CD8-positive, alpha-beta memory T cell (primary cell): ENCODE data around the gene MALRD1. TPM values are rescaled to one million over a fixed set of nuclear protein-coding genes. Genes with fewer than 3 reads are reported as not detected.

ENCODE experiments used
- CTCF ChIA-PET: fragments of 350-600 bp; sonication (Branson Sonifier 250); formaldehyde crosslinking; loops from one replicate; lab custom pipeline; 2021; ENCODE audit warnings: antibody characterized with exemption; lab: Charles Lee
- POLR2A ChIA-PET: fragments of 350-600 bp; sonication (Branson Sonifier 250); formaldehyde crosslinking; loops from one replicate; lab custom pipeline; 2021; ENCODE audit warnings: antibody characterized with exemption; lab: Charles Lee
- DNase-seq, 5 donors: peaks; one replicate each; pipeline versions ENCODE4 v3.0.0 to v3.0.0-alpha.2; 2020 to 2022; ENCODE audit warnings: mixed read lengths in 1 of 5
- H3K27ac ChIP-seq: one replicate; pipeline ENCODE4 v1.7.0; 2013; ENCODE audit warnings: low read depth, mild to moderate bottlenecking, low read length, moderate library complexity
- H3K27me3 ChIP-seq: 2 replicates; pipeline ENCODE4 v1.7.0; 2013; ENCODE audit warnings: low read length, mild to moderate bottlenecking; ENCODE audit not compliant: insufficient read depth, poor library complexity, severe bottlenecking
- H3K36me3 ChIP-seq: 2 replicates; pipeline ENCODE4 v1.7.0; 2013; ENCODE audit warnings: mild to moderate bottlenecking, low read length, moderate library complexity; ENCODE audit not compliant: insufficient read depth
- H3K4me1 ChIP-seq: 2 replicates; pipeline ENCODE4 v1.7.0; 2013; ENCODE audit warnings: mild to moderate bottlenecking, low read length, moderate library complexity; ENCODE audit not compliant: insufficient read depth
- H3K4me3 ChIP-seq: 2 replicates; pipeline ENCODE4 v1.7.0; 2013; ENCODE audit warnings: mild to moderate bottlenecking, low read length
- H3K9me3 ChIP-seq: 2 replicates; pipeline ENCODE4 v1.7.0; 2013; ENCODE audit warnings: mild to moderate bottlenecking, low read length
- H3K27ac Mint-ChIP-seq, 8 donors: one replicate each; pipeline ENCODE4 v1.8.0; 2020 to 2021; ENCODE audit warnings: mixed read lengths in 8 of 8, mild to moderate bottlenecking in 6 of 8, inconsistent platforms in 3 of 8, moderate library complexity in 3 of 8
- H3K27me3 Mint-ChIP-seq, 2 donors: one replicate each; pipeline ENCODE4 v1.8.0; 2020 to 2021; ENCODE audit warnings: mixed read lengths in 2 of 2, mild to moderate bottlenecking in 1 of 2, moderate library complexity in 1 of 2
- H3K36me3 Mint-ChIP-seq, 3 donors: one replicate each; pipeline ENCODE4 v1.8.0; 2020 to 2021; ENCODE audit warnings: mixed read lengths in 3 of 3, inconsistent platforms in 1 of 3, mild to moderate bottlenecking in 1 of 3
- H3K4me1 Mint-ChIP-seq, 3 donors: one replicate each; pipeline ENCODE4 v1.8.0; 2020 to 2021; ENCODE audit warnings: mixed read lengths in 3 of 3, inconsistent platforms in 1 of 3, mild to moderate bottlenecking in 1 of 3
- H3K4me3 Mint-ChIP-seq, 7 donors: one replicate each; pipeline ENCODE4 v1.8.0; 2020 to 2021; ENCODE audit warnings: mixed read lengths in 7 of 7, mild to moderate bottlenecking in 6 of 7, moderate library complexity in 4 of 7, inconsistent platforms in 2 of 7
- H3K9me3 Mint-ChIP-seq, 5 donors: one replicate each; pipeline ENCODE4 v1.8.0; 2020 to 2022; ENCODE audit warnings: mixed read lengths in 5 of 5, mild to moderate bottlenecking in 3 of 5, moderate library complexity in 2 of 5, inconsistent platforms in 1 of 5
- polyA plus RNA-seq: library from polyadenylated mRNA; unstranded; fragments of 300-500 nt; fragmentation: Illumina TruSeq; gene quantifications from one replicate; pipeline ENCODE4 v1.2.3, GENCODE V29; 2021
- total RNA-seq, 2 experiments: library from RNA; stranded (reverse); gene quantifications; one replicate each; pipeline ENCODE4 v1.2.3, GENCODE V29; 2021

MALRD1 gene
- total and polyA plus RNA-seq, 3 experiments from 2014 or later, result not detected

DNA sequence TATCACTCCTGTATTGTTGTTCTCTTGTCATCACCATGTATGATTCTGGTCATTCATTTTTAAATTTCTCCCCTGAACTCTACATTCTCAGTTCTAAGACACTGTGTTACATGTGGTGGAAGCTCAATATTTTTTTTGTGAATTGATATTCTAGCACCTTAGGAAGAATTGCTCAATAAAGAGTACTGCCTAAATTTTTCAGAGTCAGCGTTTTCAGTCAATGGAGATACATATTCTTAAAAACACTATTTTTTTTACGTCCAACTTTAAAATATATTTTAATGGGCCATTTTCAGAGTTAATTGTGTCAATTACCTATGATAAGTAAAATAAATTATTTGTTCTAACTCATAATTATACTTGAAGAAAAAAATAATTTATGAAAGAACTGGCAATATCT lies 557.2 kb downstream of the MALRD1 start:
- H3K4me1 ChIP-seq, result no peaks in the 10 kb centered on the region
- Mint-ChIP-seq H3K4me1 (no peaks in the 10 kb centered on the region), H3K27me3 (no peaks in the 10 kb centered on the region), H3K36me3 (no peaks in the 10 kb centered on the region), H3K4me3 (no peak overlapping the region), H3K27ac (no peak overlapping the region), H3K9me3 (peaks cover 0 to 7% (median 3%) of the 10 kb centered on the region in 5 donors)
- H3K4me3 ChIP-seq, result no peak overlapping the region
- POLR2A ChIA-PET, result no interaction called here
- CTCF ChIA-PET, result no interaction called here
- no peak overlapping the region for H3K27ac ChIP-seq
- H3K27me3 ChIP-seq, result no peaks in the 10 kb centered on the region
- H3K9me3 ChIP-seq, result no peaks in the 10 kb centered on the region
- DNase-seq, result no peak
- H3K36me3 ChIP-seq, result no peaks in the 10 kb centered on the region

DNA sequence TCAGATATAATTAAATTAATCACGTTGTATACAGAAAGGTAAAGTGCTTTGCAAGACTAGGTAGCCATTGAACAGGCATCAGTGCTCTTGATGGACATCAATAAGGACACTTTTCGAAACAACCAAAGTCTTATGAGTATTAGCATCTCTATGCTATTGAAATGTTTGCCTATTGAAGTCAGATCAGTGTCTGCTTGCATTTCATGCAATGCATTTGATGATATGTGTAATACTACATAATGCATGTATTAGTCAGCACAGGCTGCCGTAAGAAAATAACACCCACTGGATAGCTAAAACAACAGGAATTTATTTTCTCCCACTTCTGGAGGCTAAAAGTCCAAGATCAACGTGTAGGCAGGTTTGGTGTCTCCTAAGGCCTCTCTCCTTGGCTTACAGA lies 558.4 kb downstream of the MALRD1 start:
- H3K36me3 Mint-ChIP-seq, result no peaks in the 10 kb centered on the region
- no peaks in the 10 kb centered on the region for H3K4me1 ChIP-seq

DNA sequence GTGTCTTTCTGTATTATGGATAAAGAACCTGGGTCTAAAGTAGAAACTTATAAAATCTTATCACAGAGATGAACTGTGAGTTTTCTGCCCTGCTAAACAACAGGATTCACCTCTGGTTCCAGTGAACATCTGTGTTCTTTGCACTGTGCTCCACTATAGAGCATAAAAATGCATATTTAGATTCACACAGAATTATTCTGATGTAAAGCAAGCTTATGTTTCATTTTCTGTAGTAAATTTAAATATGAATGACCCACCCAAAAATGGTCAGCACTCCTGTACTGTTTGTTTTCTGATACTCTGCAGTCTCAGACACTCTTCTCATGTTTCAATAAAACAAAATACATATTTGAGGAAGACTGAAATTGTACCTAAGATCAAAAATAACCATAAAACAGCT lies 563.2 kb downstream of the MALRD1 start:
- no peak for DNase-seq
- POLR2A ChIA-PET, result no interaction called here
- Mint-ChIP-seq H3K9me3 (peaks cover 0 to 23% (median 9%) of the 10 kb centered on the region in 5 donors), H3K27ac (no peak overlapping the region), H3K27me3 (no peaks in the 10 kb centered on the region), H3K36me3 (no peaks in the 10 kb centered on the region), H3K4me1 (no peaks in the 10 kb centered on the region), H3K4me3 (no peak overlapping the region)
- no peaks in the 10 kb centered on the region for H3K4me1 ChIP-seq
- CTCF ChIA-PET, result no interaction called here
- no peaks in the 10 kb centered on the region for H3K9me3 ChIP-seq
- no peaks in the 10 kb centered on the region for H3K27me3 ChIP-seq
- no peaks in the 10 kb centered on the region for H3K36me3 ChIP-seq
- no peak overlapping the region for H3K27ac ChIP-seq
- H3K4me3 ChIP-seq, result no peak overlapping the region

More for the DNA sequence above, 558.4 kb downstream of the MALRD1 start:
- ChIA-PET CTCF (no interaction called here), POLR2A (no interaction called here)
- Histone ChIP-seq H3K36me3 (no peaks in the 10 kb centered on the region), H3K4me3 (no peak overlapping the region), H3K27me3 (no peaks in the 10 kb centered on the region), H3K9me3 (no peaks in the 10 kb centered on the region), H3K27ac (no peak overlapping the region)
- Mint-ChIP-seq H3K4me3 (no peak overlapping the region), H3K27me3 (no peaks in the 10 kb centered on the region), H3K4me1 (no peaks in the 10 kb centered on the region), H3K9me3 (peaks cover 0 to 11% (median 3%) of the 10 kb centered on the region in 5 donors), H3K27ac (no peak overlapping the region)
- no peak for DNase-seq

- Mint-ChIP-seq H3K27ac (no peak overlapping the region), H3K36me3 (no peaks in the 10 kb centered on the region), H3K9me3 (peaks cover 4 to 22% (median 5%) of the 10 kb centered on the region in 5 donors), H3K4me1 (no peaks in the 10 kb centered on the region), H3K27me3 (no peaks in the 10 kb centered on the region), H3K4me3 (no peak overlapping the region)
- Histone ChIP-seq H3K9me3 (no peaks in the 10 kb centered on the region), H3K27me3 (no peaks in the 10 kb centered on the region), H3K4me1 (no peaks in the 10 kb centered on the region), H3K36me3 (no peaks in the 10 kb centered on the region), H3K27ac (no peak overlapping the region), H3K4me3 (no peak overlapping the region)
- no peak for DNase-seq
- CTCF ChIA-PET, result no interaction called here
- POLR2A ChIA-PET, result no interaction called here
These were observed 568.4 kb downstream of the MALRD1 start for GRCh38 chr10:19616966-19617365.

DNA sequence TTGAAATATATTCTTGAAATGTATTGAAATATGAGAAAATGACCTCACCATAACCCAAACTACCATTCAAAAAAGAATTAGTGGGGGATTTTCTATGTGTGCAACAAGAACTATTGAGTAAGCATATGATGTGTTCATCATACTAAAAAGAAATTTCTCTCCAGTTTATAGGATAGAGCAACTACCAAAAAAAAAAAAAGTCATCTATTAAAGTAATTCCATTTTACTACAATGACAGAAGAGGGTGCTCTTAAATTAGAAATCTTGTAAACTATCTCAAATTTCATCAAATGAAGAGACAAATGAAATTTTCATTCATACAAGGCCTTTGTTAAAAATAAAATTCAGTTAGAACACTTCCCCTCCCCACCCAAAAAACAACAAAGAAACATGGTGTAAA lies 572.2 kb downstream of the MALRD1 start:
- no peak for DNase-seq
- Histone ChIP-seq H3K9me3 (peaks cover 3% of the 10 kb centered on the region), H3K27ac (no peak overlapping the region), H3K4me1 (no peaks in the 10 kb centered on the region), H3K36me3 (no peaks in the 10 kb centered on the region), H3K4me3 (no peak overlapping the region), H3K27me3 (no peaks in the 10 kb centered on the region)
- Mint-ChIP-seq H3K9me3 (peaks cover 0 to 12% (median 3%) of the 10 kb centered on the region in 5 donors), H3K36me3 (no peaks in the 10 kb centered on the region), H3K4me3 (no peak overlapping the region), H3K27me3 (no peaks in the 10 kb centered on the region), H3K27ac (no peak overlapping the region), H3K4me1 (no peaks in the 10 kb centered on the region)
- CTCF ChIA-PET, result no interaction called here
- POLR2A ChIA-PET, result no interaction called here

DNA sequence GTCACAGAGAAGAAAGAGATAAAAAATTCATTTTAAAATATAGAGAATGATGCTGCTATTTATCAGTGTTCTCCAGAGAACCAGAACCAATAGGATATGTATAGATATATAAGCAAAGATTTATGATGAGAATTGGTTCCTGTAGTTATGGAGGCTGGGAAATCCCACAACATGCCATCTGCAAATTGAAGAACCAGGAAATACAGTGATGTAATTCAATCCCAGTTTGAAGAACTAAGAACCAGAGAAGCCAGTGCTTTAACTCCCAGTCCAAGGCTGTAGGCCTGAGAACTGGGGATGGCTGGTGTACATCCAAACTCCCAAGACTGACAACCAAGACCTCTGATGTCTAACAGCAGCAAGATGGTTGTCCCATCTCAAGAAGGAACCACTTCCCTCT lies 574.7 kb downstream of the MALRD1 start:
- Histone ChIP-seq H3K9me3 (peaks cover 3% of the 10 kb centered on the region), H3K4me1 (no peaks in the 10 kb centered on the region), H3K4me3 (no peak overlapping the region), H3K36me3 (no peaks in the 10 kb centered on the region), H3K27ac (no peak overlapping the region), H3K27me3 (no peaks in the 10 kb centered on the region)
- ChIA-PET CTCF (no interaction called here), POLR2A (no interaction called here)
- no peak overlapping the region for H3K4me3 Mint-ChIP-seq
- no peaks in the 10 kb centered on the region for H3K4me1 Mint-ChIP-seq
- H3K36me3 Mint-ChIP-seq, result no peaks in the 10 kb centered on the region
- no peak overlapping the region for H3K27ac Mint-ChIP-seq
- H3K9me3 Mint-ChIP-seq, result peaks cover 2 to 19% (median 4%) of the 10 kb centered on the region in 5 donors
- H3K27me3 Mint-ChIP-seq, result no peaks in the 10 kb centered on the region
- DNase-seq, result no peak

DNA sequence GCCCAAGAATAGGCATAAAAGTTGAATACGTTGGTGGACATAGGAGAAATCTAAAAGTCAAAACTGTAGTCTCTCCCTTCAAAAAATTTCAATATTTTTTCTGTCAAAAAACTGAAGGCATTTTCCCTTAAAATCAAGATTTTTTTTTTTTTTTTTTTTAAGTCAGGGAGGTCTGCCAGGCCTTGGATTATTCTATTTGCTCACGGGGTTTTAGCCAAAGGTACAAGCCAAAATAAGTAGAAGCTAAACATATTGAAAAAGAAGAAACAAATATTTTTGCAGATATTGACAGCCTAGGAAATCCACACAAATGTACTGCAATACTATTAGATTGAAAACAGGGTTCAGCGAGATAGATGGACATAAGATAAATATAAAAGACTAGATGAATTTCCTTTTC lies 577.6 kb downstream of the MALRD1 start:
- Histone ChIP-seq H3K4me1 (no peaks in the 10 kb centered on the region), H3K27ac (no peak overlapping the region), H3K9me3 (peaks cover 3% of the 10 kb centered on the region), H3K27me3 (no peaks in the 10 kb centered on the region), H3K4me3 (no peak overlapping the region), H3K36me3 (no peaks in the 10 kb centered on the region)
- Mint-ChIP-seq H3K36me3 (no peaks in the 10 kb centered on the region), H3K9me3 (peaks cover 0 to 16% (median 6%) of the 10 kb centered on the region in 5 donors), H3K27ac (no peak overlapping the region), H3K4me1 (no peaks in the 10 kb centered on the region), H3K4me3 (no peak overlapping the region), H3K27me3 (no peaks in the 10 kb centered on the region)
- DNase-seq, result no peak
- ChIA-PET CTCF (no interaction called here), POLR2A (no interaction called here)

GRCh38 chr10:19628767-19629560 lies 580.4 kb downstream of the MALRD1 start:
- no peaks in the 10 kb centered on the region for H3K9me3 ChIP-seq
- no peak overlapping the region for H3K27ac ChIP-seq
- DNase-seq, result no peak
- H3K4me1 ChIP-seq, result no peaks in the 10 kb centered on the region
- Mint-ChIP-seq H3K27ac (no peak overlapping the region), H3K4me1 (no peaks in the 10 kb centered on the region), H3K36me3 (no peaks in the 10 kb centered on the region), H3K4me3 (no peak overlapping the region), H3K9me3 (peaks cover 3 to 23% (median 6%) of the 10 kb centered on the region in 5 donors), H3K27me3 (no peaks in the 10 kb centered on the region)
- no peaks in the 10 kb centered on the region for H3K27me3 ChIP-seq
- ChIA-PET CTCF (no interaction called here), POLR2A (no interaction called here)
- no peak overlapping the region for H3K4me3 ChIP-seq
- H3K36me3 ChIP-seq, result no peaks in the 10 kb centered on the region
